GM21528 (cell line): ENCODE measurements around the gene PIP5K1B.

Experiments
- ATAC-seq: cut with Tn5 transposase; IDR thresholded peaks from one replicate; pipeline ENCODE4 v1.9.1; 2021; ENCODE audit warnings: mild to moderate bottlenecking, moderate library complexity; ENCODE audit not compliant: unreplicated experiment, low FRiP score

PIP5K1B gene

DNA sequence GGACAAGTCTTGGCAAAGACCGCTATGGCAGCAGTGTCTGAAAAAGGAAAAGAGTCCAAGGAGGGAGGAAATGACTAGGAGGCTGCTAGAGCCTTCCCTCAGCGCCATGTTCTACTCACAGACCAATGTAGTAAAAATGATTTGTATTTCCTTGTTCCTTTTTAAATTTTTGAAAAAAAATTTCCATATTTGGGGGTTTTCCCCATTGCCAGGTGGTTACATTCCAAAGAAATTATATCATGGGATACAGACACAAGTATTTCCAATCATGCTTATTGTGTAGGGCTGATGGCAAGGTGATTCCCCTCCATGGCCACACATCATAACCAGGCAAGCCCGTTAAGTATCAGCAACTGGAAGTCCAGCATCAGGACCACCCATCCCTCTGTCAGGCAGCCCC lies 138.2 kb downstream of the PIP5K1B start:
- ATAC-seq: no peak

DNA sequence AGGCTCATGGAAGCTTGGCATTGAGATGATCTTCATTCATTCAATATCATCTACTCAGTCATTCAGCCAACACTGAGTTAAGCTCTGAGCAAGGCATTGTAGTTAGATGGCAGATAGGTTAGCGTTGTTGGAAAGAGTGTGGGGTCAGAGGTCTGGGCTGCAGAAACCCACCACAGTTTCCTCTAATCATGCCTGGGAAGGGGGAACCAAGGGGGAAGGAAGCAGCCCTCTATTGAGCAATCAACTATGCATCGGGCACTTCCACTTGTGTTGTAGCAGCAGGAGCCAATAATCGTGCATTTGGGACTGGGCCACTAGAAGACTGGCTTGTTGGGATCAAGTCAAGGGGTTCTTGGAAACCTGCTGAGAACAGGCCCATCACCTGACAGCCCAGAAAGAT lies 139.1 kb downstream of the PIP5K1B start:
- ATAC-seq: no peak

GRCh38 chr9:68844631-68845612 lies 139.9 kb downstream of the PIP5K1B start:
- no peak for ATAC-seq

GRCh38 chr9:68847765-68848164 lies 142.7 kb downstream of the PIP5K1B start:
- ATAC-seq: peak; percentile 49

DNA sequence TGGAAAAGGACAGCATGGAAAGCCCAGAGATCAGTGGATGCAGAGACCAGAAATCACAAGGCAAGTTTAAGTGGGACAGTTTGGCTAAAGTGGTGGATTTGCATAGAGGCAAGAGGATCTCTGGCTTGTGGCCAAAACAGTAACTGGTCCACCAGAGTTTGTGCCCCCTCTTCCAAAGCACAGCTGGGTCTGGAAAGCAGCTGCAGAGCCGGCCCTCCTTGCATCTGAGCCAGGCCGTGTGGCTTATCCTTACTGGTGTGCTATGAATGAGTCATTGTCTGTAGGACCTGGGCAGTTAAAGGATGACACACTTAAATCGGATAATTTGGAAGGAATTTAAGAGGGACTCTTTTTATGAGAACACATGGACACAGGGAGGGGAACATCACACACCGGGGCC lies 146.6 kb downstream of the PIP5K1B start:
- ATAC-seq: no peak

DNA sequence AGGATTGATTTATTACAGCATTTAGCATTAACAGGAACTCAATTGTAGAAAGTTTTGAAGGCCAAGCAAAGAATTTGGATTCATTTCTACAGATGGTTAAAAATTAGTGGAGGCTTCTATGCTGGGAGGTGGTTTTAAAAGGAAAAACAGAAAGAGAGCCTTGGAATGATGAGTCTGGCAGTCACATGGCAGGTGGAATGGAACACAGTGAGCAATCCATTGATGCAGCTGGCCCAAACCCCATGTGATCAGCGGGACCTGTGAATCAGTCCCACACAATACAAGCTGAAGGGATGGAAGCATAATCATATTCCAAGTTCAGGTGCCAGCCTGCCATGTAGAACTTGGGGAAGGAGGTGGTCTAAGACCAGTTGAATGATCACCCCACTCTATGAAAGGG lies 147.9 kb downstream of the PIP5K1B start:
- ATAC-seq: no peak

DNA sequence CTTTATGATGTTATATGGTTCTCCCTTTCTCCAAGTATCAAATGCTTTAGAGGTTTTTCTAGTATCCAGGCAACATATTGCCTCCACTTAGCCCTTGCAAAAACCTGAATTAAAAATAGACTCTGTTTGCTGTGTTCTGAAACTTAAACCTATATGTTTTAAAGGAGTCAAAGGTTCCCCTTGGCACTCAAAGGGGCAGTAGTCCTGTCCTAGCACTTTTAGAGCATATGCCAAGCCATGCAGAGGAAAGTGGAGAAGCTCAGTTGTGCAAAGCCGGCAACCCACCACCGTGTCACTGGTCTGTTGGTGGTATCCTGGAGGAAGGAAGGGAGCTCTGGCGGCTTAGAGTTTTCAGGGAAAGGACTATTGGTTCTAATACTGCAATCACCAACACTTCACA lies 154.3 kb downstream of the PIP5K1B start:
- ATAC-seq: no peak

DNA sequence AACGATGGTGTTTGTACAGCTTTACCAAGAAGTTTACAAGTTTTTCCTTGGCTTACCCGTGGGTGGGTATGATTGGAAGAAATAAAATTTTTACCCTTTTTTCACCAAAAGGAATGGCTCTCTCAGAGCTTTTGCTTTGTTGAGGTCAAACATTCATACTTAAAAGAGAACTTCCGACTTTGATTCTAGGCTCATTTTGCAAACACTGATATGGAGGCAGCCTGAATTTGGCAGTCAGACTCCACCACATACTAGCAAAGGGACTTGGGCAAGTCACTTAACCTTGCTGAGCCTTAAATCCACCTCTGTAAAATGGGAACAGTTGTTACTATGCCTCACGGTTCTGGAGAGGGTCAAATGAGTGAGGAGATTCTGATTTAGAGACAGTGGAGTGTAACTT lies 155.4 kb downstream of the PIP5K1B start:
- ATAC-seq: no peak

DNA sequence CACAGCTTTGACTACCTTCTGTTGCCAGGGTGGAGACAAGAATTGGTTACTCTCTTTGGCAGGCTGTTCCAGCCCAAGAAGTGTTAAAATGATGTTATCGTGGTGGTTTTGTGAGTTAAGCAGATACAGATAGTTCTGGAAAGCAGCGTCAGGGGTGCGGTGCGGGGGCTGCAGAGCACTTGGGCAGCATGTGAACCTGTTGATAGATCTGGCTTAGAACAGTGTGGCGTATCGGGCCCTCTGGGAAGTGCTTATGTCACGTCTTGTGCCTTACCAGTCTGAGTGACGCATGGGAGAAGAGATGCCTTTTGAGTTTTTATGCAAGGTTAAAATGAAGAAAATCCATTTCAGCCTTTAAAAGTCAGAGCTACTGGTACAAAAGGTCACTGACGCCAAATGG lies 156.4 kb downstream of the PIP5K1B start:
- ATAC-seq: no peak

DNA sequence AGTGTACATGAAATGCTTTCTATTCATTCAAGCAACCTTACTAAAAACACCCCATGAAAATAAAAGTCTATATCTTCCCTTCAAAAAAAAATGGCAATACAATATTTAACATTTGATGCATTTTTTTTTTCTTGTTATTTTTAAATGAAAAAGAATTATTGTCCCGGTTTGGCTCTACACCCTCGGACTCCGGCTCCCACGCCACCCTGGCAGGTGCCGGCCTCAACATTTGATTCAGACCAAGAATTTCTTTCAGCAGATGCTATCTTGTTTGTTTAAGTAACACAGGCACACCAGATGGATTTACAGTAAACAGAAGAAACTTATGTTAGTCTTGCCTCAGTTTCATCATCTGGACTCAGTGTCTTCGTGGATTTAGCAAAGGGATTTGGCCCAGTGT lies 162.0 kb downstream of the PIP5K1B start:
- ATAC-seq: no peak

DNA sequence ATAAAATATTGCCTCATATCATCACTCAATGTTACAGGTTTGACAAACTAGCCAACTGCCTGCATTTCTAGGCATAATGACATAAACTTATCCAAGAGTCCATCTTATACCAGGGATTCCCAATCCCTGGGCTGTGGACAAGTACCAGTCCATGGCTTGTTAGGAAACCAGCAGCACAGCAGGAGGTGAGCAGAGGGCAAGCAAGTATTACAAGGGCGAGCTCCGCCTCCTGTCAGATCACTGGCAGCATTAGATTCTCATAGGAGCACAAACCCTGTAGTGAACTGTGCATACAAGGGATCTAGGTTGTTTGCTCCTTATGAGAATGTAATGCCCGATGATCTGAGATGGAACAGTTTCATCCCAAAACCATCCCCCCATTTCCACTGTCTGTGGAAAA lies 164.0 kb downstream of the PIP5K1B start:
- no peak for ATAC-seq

- ATAC-seq: no peak
These were observed 165.0 kb downstream of the PIP5K1B start for GRCh38 chr9:68870086-68870485.

- ATAC-seq: no peak
These were observed 166.2 kb downstream of the PIP5K1B start for GRCh38 chr9:68871236-68871635.

GRCh38 chr9:68872026-68872501 lies 167.0 kb downstream of the PIP5K1B start:
- no peak for ATAC-seq

GRCh38 chr9:68873179-68873578 lies 168.1 kb downstream of the PIP5K1B start:
- no peak for ATAC-seq

DNA sequence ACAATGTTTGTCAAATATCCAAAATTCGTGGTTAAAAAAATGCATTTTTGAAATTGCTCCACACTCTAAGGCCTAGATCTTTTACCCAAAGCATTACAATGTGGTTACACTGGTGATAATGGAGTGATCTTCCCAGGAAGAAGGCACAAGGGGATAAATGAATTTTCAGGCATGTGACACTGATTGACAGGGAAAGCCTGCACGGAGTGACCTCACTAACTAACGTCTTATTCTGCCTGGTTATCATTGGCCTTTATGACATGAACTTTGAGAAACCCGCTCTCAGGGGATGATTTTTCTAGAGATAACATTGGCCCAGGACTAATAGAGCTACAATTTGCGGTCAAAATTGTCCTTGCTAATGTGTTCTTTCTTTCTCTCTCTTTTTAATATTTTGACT lies 171.2 kb downstream of the PIP5K1B start:
- ATAC-seq: no peak

DNA sequence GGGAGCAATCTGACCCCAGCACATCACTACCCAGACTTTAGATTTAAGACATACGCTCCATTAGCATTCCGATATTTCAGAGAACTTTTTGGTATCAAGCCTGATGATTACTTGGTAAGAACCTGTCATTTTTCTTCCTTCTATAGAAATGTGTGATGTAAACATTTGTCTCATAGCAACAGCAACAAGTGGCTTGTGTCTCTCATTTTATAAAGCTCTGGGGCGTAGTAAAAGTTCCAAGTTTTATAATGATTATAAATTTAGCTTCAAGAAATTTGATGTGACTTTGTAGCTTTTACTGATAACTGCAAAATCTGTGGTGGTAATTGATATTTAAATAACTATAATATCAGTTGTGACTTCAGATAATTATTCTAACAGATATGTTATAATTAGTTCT lies 171.6 kb downstream of the PIP5K1B start:
- ATAC-seq: no peak

DNA sequence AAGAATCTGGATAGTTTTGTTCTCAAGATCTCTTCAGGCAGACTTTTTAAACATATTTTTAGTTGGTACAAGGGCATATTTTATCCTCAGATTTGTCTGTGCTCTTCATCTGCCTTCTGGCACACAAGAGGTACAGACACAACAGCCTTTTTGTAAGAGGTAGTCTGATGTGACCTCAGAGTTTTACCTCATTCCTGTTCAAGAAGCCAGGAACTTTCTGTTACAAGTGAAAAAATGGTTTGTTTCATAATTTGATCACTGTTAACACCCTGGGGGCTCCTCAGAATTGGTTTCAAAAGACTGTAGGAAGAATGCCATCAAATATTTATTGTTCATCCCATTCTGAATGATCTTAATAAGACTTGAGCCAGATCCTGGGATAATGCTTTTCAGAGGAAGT lies 172.2 kb downstream of the PIP5K1B start:
- ATAC-seq: no peak

DNA sequence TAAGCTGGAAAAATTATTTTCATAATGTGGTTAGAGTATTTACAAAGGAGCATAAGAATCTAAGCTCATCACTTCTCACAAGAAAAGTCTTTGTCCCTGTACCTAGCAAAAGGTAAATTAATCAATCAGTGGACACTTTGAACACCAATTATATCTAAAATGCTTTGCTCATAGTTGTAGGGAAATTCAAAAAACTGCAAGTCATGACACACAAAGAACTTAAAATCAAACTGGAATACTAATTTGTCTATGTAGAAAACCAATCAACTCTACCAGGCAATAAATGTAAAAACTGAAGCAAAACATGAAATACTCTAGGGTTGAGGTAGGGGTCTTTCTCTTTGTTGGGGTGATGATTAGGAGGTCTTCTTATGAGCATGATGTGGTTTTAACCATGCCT lies 173.4 kb downstream of the PIP5K1B start:
- no peak for ATAC-seq

GRCh38 chr9:68883224-68883623 lies 178.2 kb downstream of the PIP5K1B start:
- ATAC-seq: no peak

DNA sequence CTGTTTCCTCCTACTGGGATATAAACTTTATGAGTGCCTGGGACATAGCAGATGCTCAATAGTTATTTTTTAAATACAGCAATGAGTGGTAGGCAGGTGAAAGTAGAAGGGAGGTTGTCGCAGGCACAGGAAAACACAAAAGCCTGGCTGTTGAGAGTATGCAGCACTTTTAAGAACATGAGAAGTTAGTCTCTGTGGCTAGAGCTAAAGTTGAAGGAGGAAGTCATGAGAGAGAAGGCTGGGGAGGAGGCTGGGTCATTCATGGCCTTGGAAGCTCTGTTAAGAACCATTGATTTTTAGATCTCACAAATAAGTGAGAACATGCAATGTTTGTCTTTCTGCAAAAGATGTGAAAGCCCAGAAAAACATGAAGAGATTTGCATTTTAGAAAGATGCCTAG lies 182.2 kb downstream of the PIP5K1B start:
- no peak for ATAC-seq

- ATAC-seq: no peak
These were observed 189.5 kb downstream of the PIP5K1B start for GRCh38 chr9:68894502-68894901.
